CD4-positive, alpha-beta T cell treated with Interferon alpha-2 for 1 hour (primary cell): ENCODE data around the gene SPPL3.
A peak's percentile ranks its signal among the peaks of the same experiment; 100 is the strongest.
"Not testable (repeated sequence)": the region's sequence is repeated elsewhere in the genome, so short reads cannot be mapped to it uniquely, and the experiment has no call there.

ENCODE experiments used
- DNase-seq, 2 donors: peaks; one replicate each; pipeline ENCODE4 v3.0.0-alpha.2; 2020 to 2022

The SPPL3 gene

GRCh38 chr12:120841525-120841924 is 62.6 kb downstream of the SPPL3 start:
- no peak for DNase-seq

GRCh38 chr12:120839503-120839902 is 64.7 kb downstream of the SPPL3 start:
- DNase-seq, result no peak

GRCh38 chr12:120838629-120839383 is 65.4 kb downstream of the SPPL3 start:
- not testable (repeated sequence) for DNase-seq

- no peak for DNase-seq
Observed at GRCh38 chr12:120836114-120836684, 68.0 kb downstream of the SPPL3 start.

GRCh38 chr12:120835657-120836056 is 68.5 kb downstream of the SPPL3 start:
- DNase-seq, result no peak

- no peak for DNase-seq
Observed at GRCh38 chr12:120835304-120835612, 68.9 kb downstream of the SPPL3 start.

- DNase-seq, result no peak
Observed at GRCh38 chr12:120834489-120835303, 69.5 kb downstream of the SPPL3 start.

- DNase-seq, result no peak
Observed at GRCh38 chr12:120833849-120834248, 70.3 kb downstream of the SPPL3 start.

GRCh38 chr12:120832737-120833136 is 71.4 kb downstream of the SPPL3 start:
- DNase-seq, result no peak

GRCh38 chr12:120831648-120832267 is 72.4 kb downstream of the SPPL3 start:
- DNase-seq, result no peak

- no peak for DNase-seq
Observed at GRCh38 chr12:120830966-120831365, 73.2 kb downstream of the SPPL3 start.

- DNase-seq, result no peak
Observed at GRCh38 chr12:120830052-120830940, 73.9 kb downstream of the SPPL3 start.

- no peak for DNase-seq
Observed at GRCh38 chr12:120826335-120826734, 77.8 kb downstream of the SPPL3 start.

GRCh38 chr12:120825337-120825736 is 78.8 kb downstream of the SPPL3 start:
- no peak for DNase-seq

- no peak for DNase-seq
Observed at GRCh38 chr12:120822832-120823503, 81.2 kb downstream of the SPPL3 start.

GRCh38 chr12:120821878-120822277 is 82.3 kb downstream of the SPPL3 start:
- no peak for DNase-seq

GRCh38 chr12:120820884-120821510 is 83.2 kb downstream of the SPPL3 start:
- peak in 1 of 2 donors; percentile 13 for DNase-seq

GRCh38 chr12:120818416-120818815 is 85.7 kb downstream of the SPPL3 start:
- no peak for DNase-seq

GRCh38 chr12:120817559-120818330 is 86.4 kb downstream of the SPPL3 start:
- no peak for DNase-seq

- DNase-seq, result no peak
Observed at GRCh38 chr12:120816363-120816762, 87.8 kb downstream of the SPPL3 start.
